Liver (tissue), 9 donors: Measurements from ENCODE around the gene AREG. TPM values are rescaled to one million over a fixed set of nuclear protein-coding genes. Genes with fewer than 3 reads are reported as not detected.

Experiments
- DNase-seq: peaks from one replicate; pipeline ENCODE4 v3.0.0-alpha.2; 2017; ENCODE audit warnings: low spot score
- H3K27ac ChIP-seq, 2 donors: one replicate each; pipeline ENCODE4 v1.7.0; 2013; ENCODE audit warnings: inconsistent platforms in 2 of 2, low read length in 2 of 2, control low read depth in 1 of 2, low read depth in 1 of 2, mild to moderate bottlenecking in 1 of 2
- H3K27me3 ChIP-seq, 4 donors: one replicate each; pipeline versions ENCODE4 v1.6.1 to v1.7.0; 2013; ENCODE audit warnings: low read length in 3 of 4, inconsistent platforms in 1 of 4, mild to moderate bottlenecking in 1 of 4, moderate library complexity in 1 of 4; ENCODE audit not compliant: control insufficient read depth in 4 of 4, insufficient read depth in 4 of 4
- H3K36me3 ChIP-seq, 4 donors: one replicate each; pipeline versions ENCODE4 v1.6.1 to v1.7.0; 2013; ENCODE audit warnings: low read length in 3 of 4, mild to moderate bottlenecking in 3 of 4, low read depth in 1 of 4, moderate library complexity in 1 of 4; ENCODE audit not compliant: control insufficient read depth in 4 of 4, insufficient read depth in 3 of 4
- H3K4me1 ChIP-seq, 4 donors: one replicate each; pipeline versions ENCODE4 v1.6.1 to v1.7.0; 2013; ENCODE audit warnings: low read length in 3 of 4, mild to moderate bottlenecking in 3 of 4, moderate library complexity in 1 of 4; ENCODE audit not compliant: control insufficient read depth in 4 of 4, insufficient read depth in 4 of 4
- H3K4me3 ChIP-seq, 3 donors: one replicate each; pipeline versions ENCODE4 v1.6.1 to v1.7.0; 2013; ENCODE audit warnings: low read length in 3 of 3, control low read depth in 1 of 3, low read depth in 1 of 3, mild to moderate bottlenecking in 1 of 3
- H3K9ac ChIP-seq, 2 donors: one replicate each; pipeline ENCODE4 v1.7.0; 2013; ENCODE audit warnings: low read length in 2 of 2, mild to moderate bottlenecking in 2 of 2, moderate library complexity in 2 of 2, control low read depth in 1 of 2, low read depth in 1 of 2
- H3K9me3 ChIP-seq, 4 donors: one replicate each; pipeline versions ENCODE4 v1.6.1 to v1.7.0; 2013; ENCODE audit warnings: low read length in 3 of 4; ENCODE audit not compliant: control insufficient read depth in 4 of 4
- EGR1 ChIP-seq, 2 donors: IDR thresholded peaks; 2 replicates each; pipeline ENCODE4 v1.6.1; 2016 to 2018; ENCODE audit warnings: antibody characterized with exemption in 2 of 2, low read depth in 2 of 2
- FOXA1 ChIP-seq: IDR thresholded peaks from 2 replicates; pipeline ENCODE4 v1.6.1; 2016; ENCODE audit warnings: antibody characterized with exemption
- FOXA2 ChIP-seq: IDR thresholded peaks from 2 replicates; pipeline ENCODE4 v1.6.1; 2016; ENCODE audit warnings: antibody characterized with exemption
- GABPA ChIP-seq, 2 donors: IDR thresholded peaks in 1 of 2; conservative IDR thresholded peaks in 1 of 2; 2 replicates each; pipeline ENCODE4 v1.6.1; 2016; ENCODE audit warnings: antibody characterized with exemption in 2 of 2, mild to moderate bottlenecking in 1 of 2, moderate library complexity in 1 of 2
- HNF4A ChIP-seq, 2 donors: conservative IDR thresholded peaks; 2 replicates each; pipeline ENCODE4 v1.6.1; 2016; ENCODE audit warnings: antibody characterized with exemption in 2 of 2, mild to moderate bottlenecking in 2 of 2
- HNF4G ChIP-seq: IDR thresholded peaks from 2 replicates; pipeline ENCODE4 v1.6.1; 2016; ENCODE audit warnings: antibody characterized with exemption
- JUND ChIP-seq, 2 donors: IDR thresholded peaks; 2 replicates each; pipeline ENCODE4 v1.6.1; 2016; ENCODE audit warnings: antibody characterized with exemption in 2 of 2
- MAX ChIP-seq: IDR thresholded peaks from 2 replicates; pipeline ENCODE4 v1.6.1; 2016; ENCODE audit warnings: antibody characterized with exemption
- NR2F2 ChIP-seq: IDR thresholded peaks from 2 replicates; pipeline ENCODE4 v1.6.1; 2016; ENCODE audit warnings: antibody characterized with exemption
- RAD21 ChIP-seq, 2 donors: IDR thresholded peaks; 2 replicates each; pipeline ENCODE4 v1.6.1; 2016; ENCODE audit warnings: antibody characterized with exemption in 2 of 2, mild to moderate bottlenecking in 2 of 2
- RXRA ChIP-seq, 2 donors: IDR thresholded peaks; 2 replicates each; pipeline ENCODE4 v1.6.1; 2017 to 2018; ENCODE audit warnings: antibody characterized with exemption in 2 of 2, mild to moderate bottlenecking in 1 of 2
- SP1 ChIP-seq: IDR thresholded peaks from 2 replicates; pipeline ENCODE4 v1.6.1; 2018; ENCODE audit warnings: antibody characterized with exemption, mild to moderate bottlenecking
- TAF1 ChIP-seq: conservative IDR thresholded peaks from 2 replicates; pipeline ENCODE4 v1.6.1; 2016; ENCODE audit warnings: antibody characterized with exemption, mild to moderate bottlenecking
- YY1 ChIP-seq: IDR thresholded peaks from 2 replicates; pipeline ENCODE4 v1.6.1; 2016; ENCODE audit warnings: antibody characterized with exemption, mild to moderate bottlenecking
- WGBS: extraction: QIAGEN DNeasy Blood & Tissue Kit; methylation state at CpG from one replicate; pipeline ENCODE4 v1.1.7; 2013; 5-methylcytosine and 5-hydroxymethylcytosine counted together
- polyA plus RNA-seq, 2 donors: library from polyadenylated mRNA; stranded (reverse) in 1 of 2; unstranded in 1 of 2; fragments of 200-250 nt in 1 of 2; fragments of >200 nt in 1 of 2; fragmentation: Nextera tagmentation in 1 of 2; extraction: Ambion mirVana in 1 of 2; gene quantifications; one replicate each; pipeline versions ENCODE4 v1.2.1 to v1.2.3, GENCODE V29; 2013 to 2015
- total RNA-seq, 2 donors: library from RNA; depleted of rRNA; stranded (reverse); fragments of >200 nt; gene quantifications; one replicate each; pipeline ENCODE4 v1.2.3, GENCODE V29; 2014
- TF ChIP-seq, protein P1 (sequence below): IDR thresholded peaks from 2 replicates; pipeline ENCODE4 v1.6.1; 2016; ENCODE audit warnings: antibody characterized with exemption, mild to moderate bottlenecking
- TF ChIP-seq, protein P2 (sequence below): fragments of 150-350 bp; IDR thresholded peaks from 2 replicates; pipeline ENCODE4 v1.5.1; 2017; ENCODE audit warnings: improper control_type of control experiment, low read depth, low read length; ENCODE audit not compliant: missing input control
- TF ChIP-seq, protein P3 (sequence below): IDR thresholded peaks from 2 replicates; pipeline ENCODE4 v1.6.1; 2016; ENCODE audit warnings: antibody characterized with exemption
- TF ChIP-seq, protein P4 (sequence below): IDR thresholded peaks from 2 replicates; pipeline ENCODE4 v1.6.1; 2016; ENCODE audit warnings: antibody characterized with exemption
- donor health status: healthy.
- donor health status: healthy.
- donor health status: healthy.
- donor health status: healthy.
- donor health status: healthy.

AREG gene
- total and polyA plus RNA-seq, 4 donors, result 0.06 to 0.71 TPM; not detected in 2

GRCh38 chr4:74435296-74435695 lies 9.6 kb upstream of the AREG start:
- no peak overlapping the region for H3K4me3 ChIP-seq
- TF ChIP-seq NR2F2 (no peak), YY1 (no peak), EGR1 (IDR thresholded peaks at IDR 0.05; ENCODE audit: low read depth in 2 of 2) (no peak), JUND (IDR thresholded peaks at IDR 0.05) (no peak), MAX (no peak), RAD21 (IDR thresholded peaks at IDR 0.05) (no peak), HNF4G (no peak), FOXA1 (no peak), RXRA (IDR thresholded peaks at IDR 0.05) (no peak), SP1 (no peak), GABPA (IDR thresholded peaks at IDR 0.05 in 1 of 2, conservative IDR thresholded peaks at IDR 0.05 in 1 of 2) (no peak), FOXA2 (no peak), HNF4A (conservative IDR thresholded peaks at IDR 0.05) (no peak), TAF1 (no peak)
- TF ChIP-seq, protein P1, sequence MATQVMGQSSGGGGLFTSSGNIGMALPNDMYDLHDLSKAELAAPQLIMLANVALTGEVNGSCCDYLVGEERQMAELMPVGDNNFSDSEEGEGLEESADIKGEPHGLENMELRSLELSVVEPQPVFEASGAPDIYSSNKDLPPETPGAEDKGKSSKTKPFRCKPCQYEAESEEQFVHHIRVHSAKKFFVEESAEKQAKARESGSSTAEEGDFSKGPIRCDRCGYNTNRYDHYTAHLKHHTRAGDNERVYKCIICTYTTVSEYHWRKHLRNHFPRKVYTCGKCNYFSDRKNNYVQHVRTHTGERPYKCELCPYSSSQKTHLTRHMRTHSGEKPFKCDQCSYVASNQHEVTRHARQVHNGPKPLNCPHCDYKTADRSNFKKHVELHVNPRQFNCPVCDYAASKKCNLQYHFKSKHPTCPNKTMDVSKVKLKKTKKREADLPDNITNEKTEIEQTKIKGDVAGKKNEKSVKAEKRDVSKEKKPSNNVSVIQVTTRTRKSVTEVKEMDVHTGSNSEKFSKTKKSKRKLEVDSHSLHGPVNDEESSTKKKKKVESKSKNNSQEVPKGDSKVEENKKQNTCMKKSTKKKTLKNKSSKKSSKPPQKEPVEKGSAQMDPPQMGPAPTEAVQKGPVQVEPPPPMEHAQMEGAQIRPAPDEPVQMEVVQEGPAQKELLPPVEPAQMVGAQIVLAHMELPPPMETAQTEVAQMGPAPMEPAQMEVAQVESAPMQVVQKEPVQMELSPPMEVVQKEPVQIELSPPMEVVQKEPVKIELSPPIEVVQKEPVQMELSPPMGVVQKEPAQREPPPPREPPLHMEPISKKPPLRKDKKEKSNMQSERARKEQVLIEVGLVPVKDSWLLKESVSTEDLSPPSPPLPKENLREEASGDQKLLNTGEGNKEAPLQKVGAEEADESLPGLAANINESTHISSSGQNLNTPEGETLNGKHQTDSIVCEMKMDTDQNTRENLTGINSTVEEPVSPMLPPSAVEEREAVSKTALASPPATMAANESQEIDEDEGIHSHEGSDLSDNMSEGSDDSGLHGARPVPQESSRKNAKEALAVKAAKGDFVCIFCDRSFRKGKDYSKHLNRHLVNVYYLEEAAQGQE, result no peak
- TF ChIP-seq, protein P2, sequence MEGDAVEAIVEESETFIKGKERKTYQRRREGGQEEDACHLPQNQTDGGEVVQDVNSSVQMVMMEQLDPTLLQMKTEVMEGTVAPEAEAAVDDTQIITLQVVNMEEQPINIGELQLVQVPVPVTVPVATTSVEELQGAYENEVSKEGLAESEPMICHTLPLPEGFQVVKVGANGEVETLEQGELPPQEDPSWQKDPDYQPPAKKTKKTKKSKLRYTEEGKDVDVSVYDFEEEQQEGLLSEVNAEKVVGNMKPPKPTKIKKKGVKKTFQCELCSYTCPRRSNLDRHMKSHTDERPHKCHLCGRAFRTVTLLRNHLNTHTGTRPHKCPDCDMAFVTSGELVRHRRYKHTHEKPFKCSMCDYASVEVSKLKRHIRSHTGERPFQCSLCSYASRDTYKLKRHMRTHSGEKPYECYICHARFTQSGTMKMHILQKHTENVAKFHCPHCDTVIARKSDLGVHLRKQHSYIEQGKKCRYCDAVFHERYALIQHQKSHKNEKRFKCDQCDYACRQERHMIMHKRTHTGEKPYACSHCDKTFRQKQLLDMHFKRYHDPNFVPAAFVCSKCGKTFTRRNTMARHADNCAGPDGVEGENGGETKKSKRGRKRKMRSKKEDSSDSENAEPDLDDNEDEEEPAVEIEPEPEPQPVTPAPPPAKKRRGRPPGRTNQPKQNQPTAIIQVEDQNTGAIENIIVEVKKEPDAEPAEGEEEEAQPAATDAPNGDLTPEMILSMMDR, result no peak
- TF ChIP-seq, protein P3, sequence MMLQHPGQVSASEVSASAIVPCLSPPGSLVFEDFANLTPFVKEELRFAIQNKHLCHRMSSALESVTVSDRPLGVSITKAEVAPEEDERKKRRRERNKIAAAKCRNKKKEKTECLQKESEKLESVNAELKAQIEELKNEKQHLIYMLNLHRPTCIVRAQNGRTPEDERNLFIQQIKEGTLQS, result no peak
- TF ChIP-seq, protein P4, sequence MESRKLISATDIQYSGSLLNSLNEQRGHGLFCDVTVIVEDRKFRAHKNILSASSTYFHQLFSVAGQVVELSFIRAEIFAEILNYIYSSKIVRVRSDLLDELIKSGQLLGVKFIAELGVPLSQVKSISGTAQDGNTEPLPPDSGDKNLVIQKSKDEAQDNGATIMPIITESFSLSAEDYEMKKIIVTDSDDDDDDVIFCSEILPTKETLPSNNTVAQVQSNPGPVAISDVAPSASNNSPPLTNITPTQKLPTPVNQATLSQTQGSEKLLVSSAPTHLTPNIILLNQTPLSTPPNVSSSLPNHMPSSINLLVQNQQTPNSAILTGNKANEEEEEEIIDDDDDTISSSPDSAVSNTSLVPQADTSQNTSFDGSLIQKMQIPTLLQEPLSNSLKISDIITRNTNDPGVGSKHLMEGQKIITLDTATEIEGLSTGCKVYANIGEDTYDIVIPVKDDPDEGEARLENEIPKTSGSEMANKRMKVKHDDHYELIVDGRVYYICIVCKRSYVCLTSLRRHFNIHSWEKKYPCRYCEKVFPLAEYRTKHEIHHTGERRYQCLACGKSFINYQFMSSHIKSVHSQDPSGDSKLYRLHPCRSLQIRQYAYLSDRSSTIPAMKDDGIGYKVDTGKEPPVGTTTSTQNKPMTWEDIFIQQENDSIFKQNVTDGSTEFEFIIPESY, result no peak
- H3K36me3 ChIP-seq, result no peaks in the 10 kb centered on the region
- no peaks in the 10 kb centered on the region for H3K9me3 ChIP-seq
- 77% methylated on average over 1 of the region's 1 CpG for WGBS
- H3K27me3 ChIP-seq, result no peaks in the 10 kb centered on the region
- peaks cover 0 to 2% (median 0%) of the 10 kb centered on the region in 4 donors for H3K4me1 ChIP-seq
- H3K27ac ChIP-seq, result no peak overlapping the region
- no peak overlapping the region for H3K9ac ChIP-seq
- no peak for DNase-seq
